Stimulated activated naive B cell treated with anti-CD40 and anti-IgM and Interleukin-4, amounts not matched to agents 10 μg/mL and 1 μg/mL and 100 μg/mL, for 72 hours (primary cell): ENCODE data around the gene CSNK1G1.
A peak's percentile ranks its signal among the peaks of the same experiment; 100 is the strongest.

ENCODE experiments used
- ATAC-seq, 2 donors: fragments of 150-1000 bp; cut with Tn5 transposase; replicated peaks; 2 replicates each; pipeline ENCODE4 v1.10.0; 2021; ENCODE audit warnings: moderate library complexity in 1 of 2
- DNase-seq: peaks from one replicate; pipeline ENCODE4 v3.0.0; 2021
- H3K27ac Mint-ChIP-seq: one replicate; pipeline ENCODE4 v1.8.0; 2022; ENCODE audit warnings: mild to moderate bottlenecking, mixed read lengths
- H3K27me3 Mint-ChIP-seq, 2 donors: one replicate each; pipeline ENCODE4 v1.8.0; 2022; ENCODE audit warnings: mixed read lengths in 2 of 2
- H3K36me3 Mint-ChIP-seq, 2 donors: one replicate each; pipeline ENCODE4 v1.8.0; 2022; ENCODE audit warnings: mixed read lengths in 2 of 2, mild to moderate bottlenecking in 1 of 2
- H3K4me1 Mint-ChIP-seq, 2 donors: one replicate each; pipeline ENCODE4 v1.8.0; 2022; ENCODE audit warnings: mixed read lengths in 2 of 2, mild to moderate bottlenecking in 1 of 2
- H3K4me3 Mint-ChIP-seq, 2 donors: one replicate each; pipeline ENCODE4 v1.8.0; 2022; ENCODE audit warnings: mild to moderate bottlenecking in 2 of 2, mixed read lengths in 2 of 2, moderate library complexity in 1 of 2
- H3K9me3 Mint-ChIP-seq, 2 donors: one replicate each; pipeline ENCODE4 v1.8.0; 2022; ENCODE audit warnings: mixed read lengths in 2 of 2, mild to moderate bottlenecking in 1 of 2

CSNK1G1 gene

GRCh38 chr15:64148581-64148980, 207.4 kb downstream of the CSNK1G1 start:
- no peak overlapping the region for H3K27ac Mint-ChIP-seq

DNA sequence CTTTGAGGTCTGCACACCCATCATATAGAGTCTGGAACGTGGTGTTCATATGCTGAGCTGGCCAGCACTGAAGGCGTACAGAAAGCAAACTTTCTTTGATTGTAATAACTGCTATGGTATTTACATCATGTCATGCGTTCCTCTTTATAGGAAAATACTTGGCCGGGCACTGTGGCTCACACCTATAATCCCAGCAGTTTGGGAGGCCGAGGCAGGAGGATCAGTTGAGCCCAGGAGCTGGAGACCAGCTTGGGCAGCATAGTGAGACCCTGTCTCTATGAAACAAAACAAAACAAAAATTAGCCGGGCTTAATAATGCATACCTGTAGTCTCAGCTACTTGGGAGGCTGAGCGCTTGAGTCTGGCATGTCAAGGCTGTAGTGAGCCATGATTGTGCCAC, 207.8 kb downstream of the CSNK1G1 start:
- peaks cover 34 to 55% of the 10 kb centered on the region in 2 donors for H3K4me1 Mint-ChIP-seq
- no peaks in the 10 kb centered on the region for H3K9me3 Mint-ChIP-seq
- H3K4me3 Mint-ChIP-seq, result no peak overlapping the region
- ATAC-seq, result no peak
- H3K27me3 Mint-ChIP-seq, result no peaks in the 10 kb centered on the region
- peaks cover 16 to 21% of the 10 kb centered on the region in 2 donors for H3K36me3 Mint-ChIP-seq
- no peak for DNase-seq
- H3K27ac Mint-ChIP-seq, result peak overlapping the region; percentile 25

More at GRCh38 chr15:64148581-64148980, 207.4 kb downstream of the CSNK1G1 start:
- no peak for ATAC-seq
- Mint-ChIP-seq H3K36me3 (peaks cover 14 to 20% of the 10 kb centered on the region in 2 donors), H3K27me3 (no peaks in the 10 kb centered on the region), H3K9me3 (no peaks in the 10 kb centered on the region), H3K4me1 (peaks cover 35 to 55% of the 10 kb centered on the region in 2 donors), H3K4me3 (no peak overlapping the region)
- DNase-seq, result no peak

GRCh38 chr15:64146885-64147681, 208.9 kb downstream of the CSNK1G1 start:
- ATAC-seq (no peak), DNase-seq (no peak)
- Mint-ChIP-seq H3K4me1 (peaks cover 31 to 48% of the 10 kb centered on the region in 2 donors), H3K27ac (peak overlapping the region; percentile 51), H3K9me3 (no peaks in the 10 kb centered on the region), H3K4me3 (no peak overlapping the region), H3K27me3 (no peaks in the 10 kb centered on the region), H3K36me3 (peaks cover 19 to 28% of the 10 kb centered on the region in 2 donors)

DNA sequence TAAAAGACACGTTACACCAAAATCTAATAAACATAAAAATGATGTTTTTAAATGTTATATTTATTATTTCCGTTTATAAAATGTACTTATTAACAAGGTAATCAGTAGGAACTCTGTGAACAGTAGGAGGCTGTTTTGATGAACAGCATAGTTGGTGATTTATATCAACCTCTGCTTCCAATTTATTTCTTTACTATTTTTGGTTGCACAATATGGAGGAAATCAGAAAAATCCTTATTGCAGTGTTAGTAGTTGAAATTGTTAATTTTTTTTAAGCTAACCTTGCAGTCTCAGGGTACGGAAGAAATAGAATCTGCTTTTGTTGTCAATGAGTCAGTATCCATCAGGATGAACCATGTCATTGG, 209.5 kb downstream of the CSNK1G1 start:
- Mint-ChIP-seq H3K27ac (no peak overlapping the region), H3K27me3 (no peaks in the 10 kb centered on the region), H3K4me3 (no peak overlapping the region), H3K36me3 (peaks cover 23 to 33% of the 10 kb centered on the region in 2 donors), H3K4me1 (peaks cover 35 to 54% of the 10 kb centered on the region in 2 donors), H3K9me3 (no peaks in the 10 kb centered on the region)
- DNase-seq (no peak), ATAC-seq (no peak)

- H3K4me3 Mint-ChIP-seq, result no peak overlapping the region
- no peaks in the 10 kb centered on the region for H3K9me3 Mint-ChIP-seq
- ATAC-seq, result no peak
- H3K4me1 Mint-ChIP-seq, result peaks cover 38 to 57% of the 10 kb centered on the region in 2 donors
- DNase-seq, result no peak
- H3K27me3 Mint-ChIP-seq, result no peaks in the 10 kb centered on the region
- peak overlapping the region; percentile 87 for H3K27ac Mint-ChIP-seq
- H3K36me3 Mint-ChIP-seq, result peaks cover 28 to 37% of the 10 kb centered on the region in 2 donors
Measured at GRCh38 chr15:64146041-64146440, 209.9 kb downstream of the CSNK1G1 start.

DNA sequence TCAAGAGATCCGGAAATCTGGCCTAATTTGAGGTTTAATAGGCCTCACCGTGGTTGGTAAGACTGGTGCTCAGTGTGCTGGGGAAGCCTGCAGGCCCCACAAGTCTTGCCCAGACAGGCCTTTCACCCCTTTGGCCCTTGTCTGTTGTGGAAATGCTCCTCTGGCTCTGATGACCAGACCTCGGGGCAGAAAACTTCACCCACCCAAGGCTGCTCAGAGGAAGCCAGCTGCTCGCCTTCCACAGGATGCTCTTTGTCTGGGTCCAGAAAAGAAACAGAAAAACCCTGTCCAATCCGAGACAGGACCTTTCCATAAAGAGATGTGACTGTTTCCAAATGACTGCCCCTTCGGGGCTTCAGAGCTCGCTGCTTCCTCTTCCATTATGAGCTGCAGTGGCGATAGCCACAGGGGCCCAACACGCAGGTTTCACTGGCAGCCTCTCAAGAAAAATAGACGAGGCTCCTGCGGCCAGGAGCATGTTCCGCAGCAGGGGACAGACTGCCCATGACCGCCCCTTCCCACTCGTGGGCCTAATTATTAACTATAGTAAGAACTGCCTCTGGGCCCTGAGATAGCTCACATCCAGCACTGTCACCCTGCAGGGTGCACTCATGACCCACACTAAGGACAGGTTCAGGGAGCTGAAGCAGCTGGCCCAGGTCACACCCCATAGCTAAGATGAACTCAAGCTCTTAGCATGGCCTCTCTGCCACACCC, 211.2 kb downstream of the CSNK1G1 start:
- Mint-ChIP-seq H3K27me3 (no peaks in the 10 kb centered on the region), H3K36me3 (peaks cover 30 to 38% of the 10 kb centered on the region in 2 donors), H3K9me3 (no peaks in the 10 kb centered on the region), H3K27ac (peak overlapping the region; percentile 95), H3K4me3 (peak overlapping the region in 1 of 2 donors; percentile 7), H3K4me1 (peaks cover 27 to 44% of the 10 kb centered on the region in 2 donors)
- ATAC-seq (peak; percentile 89 to 92), DNase-seq (peak; percentile 61)

DNA sequence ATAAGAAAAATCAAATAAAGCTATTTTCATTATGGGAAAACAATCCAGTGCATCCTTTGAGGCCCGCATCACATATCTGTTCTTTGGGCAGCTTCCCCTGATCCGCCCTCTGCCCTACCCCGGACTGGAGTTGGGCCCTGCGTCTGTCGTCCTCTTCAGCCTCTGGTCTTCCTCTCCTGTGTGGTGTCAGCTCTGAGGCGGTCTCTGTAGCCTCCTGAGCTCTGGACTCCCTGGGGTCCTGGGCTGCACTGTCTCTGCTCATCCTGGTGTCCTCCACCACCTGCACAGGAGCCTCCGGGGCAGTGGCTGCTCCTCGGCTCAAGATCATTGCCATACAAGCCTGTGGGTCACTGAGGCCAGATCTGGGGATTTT, 211.8 kb downstream of the CSNK1G1 start:
- no peaks in the 10 kb centered on the region for H3K9me3 Mint-ChIP-seq
- H3K4me3 Mint-ChIP-seq, result peak overlapping the region in 1 of 2 donors; percentile 7
- DNase-seq (no peak), ATAC-seq (peak in 1 of 2 donors; percentile 20)
- H3K27ac Mint-ChIP-seq, result peak overlapping the region; percentile 95
- H3K27me3 Mint-ChIP-seq, result no peaks in the 10 kb centered on the region
- H3K4me1 Mint-ChIP-seq, result peaks cover 22 to 39% of the 10 kb centered on the region in 2 donors
- peaks cover 30 to 38% of the 10 kb centered on the region in 2 donors for H3K36me3 Mint-ChIP-seq

DNA sequence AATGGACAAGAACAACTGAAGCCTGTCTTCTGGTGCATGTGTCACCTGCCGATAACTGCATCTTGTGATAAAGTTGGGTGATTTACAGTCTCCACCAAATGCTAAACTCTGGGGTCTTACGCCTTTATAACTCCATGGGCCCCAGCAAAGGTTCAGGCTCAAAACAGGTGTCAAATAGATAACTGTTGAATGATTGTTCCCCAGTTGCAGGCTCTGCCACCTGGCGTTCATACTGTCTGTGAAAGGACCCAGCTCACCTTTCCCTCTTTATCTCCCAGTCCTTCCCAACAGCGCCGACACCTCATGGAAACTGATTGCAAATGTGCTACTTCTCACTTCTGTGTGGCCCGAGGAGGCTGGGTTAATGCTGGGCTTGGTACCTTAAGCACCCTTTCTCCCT, 212.7 kb downstream of the CSNK1G1 start:
- H3K4me1 Mint-ChIP-seq, result peaks cover 22 to 41% of the 10 kb centered on the region in 2 donors
- ATAC-seq (no peak), DNase-seq (no peak)
- H3K36me3 Mint-ChIP-seq, result peaks cover 34 to 41% of the 10 kb centered on the region in 2 donors
- H3K4me3 Mint-ChIP-seq, result no peak overlapping the region
- peak overlapping the region; percentile 56 for H3K27ac Mint-ChIP-seq
- no peaks in the 10 kb centered on the region for H3K9me3 Mint-ChIP-seq
- no peaks in the 10 kb centered on the region for H3K27me3 Mint-ChIP-seq

DNA sequence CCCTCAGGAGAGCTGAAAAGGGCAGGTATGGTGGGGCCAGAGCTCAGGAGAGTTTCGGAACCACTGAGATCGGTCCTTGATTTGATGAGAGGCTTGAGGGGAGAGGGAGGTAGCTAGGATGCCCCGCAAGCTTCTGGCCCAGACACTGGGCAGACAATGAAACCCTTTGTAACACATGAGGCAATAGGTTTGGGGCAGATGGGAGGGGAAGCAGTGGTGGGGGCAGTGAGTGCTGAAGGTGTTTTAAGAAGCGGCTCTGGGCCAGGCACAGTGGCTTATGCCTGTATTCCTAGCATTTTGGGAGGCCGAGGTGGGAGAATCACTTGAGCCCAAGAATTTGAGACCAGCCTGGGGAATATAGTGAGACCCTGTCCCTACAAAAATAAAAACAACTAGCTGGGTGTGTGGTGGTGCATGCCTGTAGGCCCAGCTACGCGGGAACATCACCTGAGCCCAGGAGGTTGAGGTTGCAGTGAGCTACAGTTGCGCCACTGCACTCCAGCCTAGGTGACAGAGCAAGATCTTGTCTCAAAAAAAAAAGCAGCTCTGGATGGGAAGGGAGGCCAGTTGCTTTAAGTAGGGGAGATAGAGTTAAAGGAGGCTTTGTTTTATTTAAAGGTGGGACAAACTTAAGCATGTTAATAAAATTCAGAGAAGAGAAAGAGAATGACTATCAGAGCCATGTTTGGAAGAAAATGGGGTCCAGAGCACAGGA, 214.0 kb downstream of the CSNK1G1 start:
- Mint-ChIP-seq H3K27ac (peak overlapping the region; percentile 68), H3K27me3 (no peaks in the 10 kb centered on the region), H3K4me1 (peaks cover 24 to 47% of the 10 kb centered on the region in 2 donors), H3K36me3 (peaks cover 36 to 47% of the 10 kb centered on the region in 2 donors), H3K9me3 (no peaks in the 10 kb centered on the region), H3K4me3 (no peak overlapping the region)
- DNase-seq (no peak), ATAC-seq (no peak)

DNA sequence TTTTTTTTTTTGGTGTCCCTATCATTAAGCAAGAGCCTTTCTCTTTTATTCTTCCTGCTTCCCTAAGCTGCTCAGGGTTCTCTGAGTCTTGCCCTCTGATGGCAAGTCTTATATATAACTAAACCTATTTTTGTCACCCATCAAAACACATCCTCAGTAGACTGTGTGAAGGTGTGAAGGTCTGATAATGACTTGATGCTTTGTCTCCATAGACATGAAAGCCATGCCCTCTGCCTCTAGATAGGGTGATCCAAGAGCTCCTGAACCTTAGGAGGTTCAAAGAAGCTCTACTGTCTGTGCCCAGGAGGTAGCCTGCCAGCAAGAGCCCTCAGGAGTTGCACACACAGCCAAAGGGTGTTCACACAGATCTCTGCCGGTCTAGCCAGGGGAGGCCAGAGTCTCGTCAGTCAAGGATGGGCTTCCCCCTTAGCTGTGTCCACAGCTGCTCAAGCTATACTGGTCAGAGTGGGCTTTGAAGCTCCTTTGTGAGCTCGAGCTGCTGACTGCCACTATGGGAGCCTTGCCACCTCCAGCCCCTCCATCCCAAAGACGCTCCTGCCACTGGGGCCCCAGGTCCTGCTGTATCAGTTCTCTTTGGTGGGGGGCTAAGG, 217.5 kb downstream of the CSNK1G1 start:
- no peak for ATAC-seq
- Mint-ChIP-seq H3K27me3 (no peaks in the 10 kb centered on the region), H3K4me1 (peaks cover 17 to 36% of the 10 kb centered on the region in 2 donors), H3K9me3 (no peaks in the 10 kb centered on the region), H3K27ac (peak overlapping the region; percentile 79), H3K36me3 (peaks cover 30 to 50% of the 10 kb centered on the region in 2 donors), H3K4me3 (no peak overlapping the region)
- DNase-seq, result no peak

DNA sequence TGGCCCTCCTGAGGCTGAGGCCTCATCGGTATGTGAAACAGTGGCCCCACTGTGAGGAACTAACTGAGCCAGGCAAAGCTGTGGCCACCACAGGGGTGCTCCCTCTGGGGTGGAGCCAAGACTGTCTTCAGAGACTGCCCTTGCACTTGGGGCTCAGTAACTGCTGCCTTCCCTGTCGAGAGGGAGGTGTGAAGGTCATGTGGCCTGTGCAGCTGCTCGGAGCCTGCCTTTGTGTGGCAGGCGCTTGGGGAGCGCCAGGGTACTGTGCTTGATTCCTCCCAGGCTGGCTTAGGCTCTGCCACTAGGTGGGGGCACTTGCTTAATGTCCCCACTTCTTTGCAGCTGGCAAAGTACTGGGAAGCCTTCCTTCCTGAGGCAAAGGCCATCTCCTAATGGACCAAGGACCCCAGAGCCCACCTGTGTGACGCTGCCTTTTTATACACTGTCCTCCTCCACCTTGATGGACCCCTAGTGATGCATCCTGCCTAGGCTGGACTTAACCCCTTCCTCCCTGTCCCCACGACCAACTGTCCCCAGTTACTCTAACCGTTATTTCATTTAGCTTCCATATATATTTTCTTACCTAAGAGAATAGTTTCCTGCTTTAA, 218.6 kb downstream of the CSNK1G1 start:
- ATAC-seq, result peak; percentile 67 to 90

GRCh38 chr15:64136347-64136746, 219.6 kb downstream of the CSNK1G1 start:
- peaks cover 36 to 55% of the 10 kb centered on the region in 2 donors for H3K36me3 Mint-ChIP-seq
- ATAC-seq (no peak), DNase-seq (no peak)
- no peak overlapping the region for H3K4me3 Mint-ChIP-seq
- H3K27ac Mint-ChIP-seq, result peak overlapping the region; percentile 53
- peaks cover 10 to 23% of the 10 kb centered on the region in 2 donors for H3K4me1 Mint-ChIP-seq
- no peaks in the 10 kb centered on the region for H3K9me3 Mint-ChIP-seq
- no peaks in the 10 kb centered on the region for H3K27me3 Mint-ChIP-seq

More for the DNA sequence above, 218.6 kb downstream of the CSNK1G1 start:
- Mint-ChIP-seq H3K27ac (no peak overlapping the region), H3K4me1 (peaks cover 16 to 33% of the 10 kb centered on the region in 2 donors), H3K9me3 (no peaks in the 10 kb centered on the region), H3K4me3 (no peak overlapping the region), H3K27me3 (no peaks in the 10 kb centered on the region), H3K36me3 (peaks cover 37 to 54% of the 10 kb centered on the region in 2 donors)
- no peak for DNase-seq

DNA sequence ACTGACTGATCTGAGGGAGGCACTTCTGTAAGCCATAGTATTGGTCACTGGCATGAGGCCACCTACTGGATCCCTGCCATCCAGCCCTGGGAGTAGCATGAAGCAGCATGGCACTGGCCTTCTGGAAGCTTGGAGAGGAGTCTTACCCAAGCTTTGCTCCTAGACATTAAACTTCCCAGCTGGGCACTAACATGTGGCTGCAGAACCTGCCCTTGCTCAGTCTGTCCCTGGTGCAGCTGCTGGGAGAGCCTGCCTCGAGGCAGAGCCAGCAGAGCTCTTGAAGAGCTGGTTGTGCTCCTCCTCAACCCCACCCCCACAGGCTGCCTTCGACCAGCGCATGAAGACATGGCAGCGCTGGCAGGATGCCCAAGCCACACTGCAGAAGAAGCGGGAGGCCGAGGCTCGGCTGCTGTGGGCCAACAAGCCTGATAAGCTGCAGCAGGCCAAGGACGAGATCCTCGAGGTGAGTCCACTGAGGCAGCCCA, 221.6 kb downstream of the CSNK1G1 start:
- Mint-ChIP-seq H3K27me3 (no peaks in the 10 kb centered on the region), H3K27ac (no peak overlapping the region), H3K4me1 (peaks cover 7 to 20% of the 10 kb centered on the region in 2 donors), H3K36me3 (peaks cover 34 to 59% of the 10 kb centered on the region in 2 donors), H3K4me3 (no peak overlapping the region), H3K9me3 (no peaks in the 10 kb centered on the region)
- DNase-seq, result no peak
- ATAC-seq, result no peak
